Adrenal gland (tissue), 12 donors: Measurements from ENCODE around the gene ZNF311. TPM values are rescaled to one million over a fixed set of nuclear protein-coding genes. Genes with fewer than 3 reads are reported as not detected.

Experiments used
- DNase-seq, 7 donors: peaks; one replicate each; pipeline ENCODE4 v3.0.0-alpha.2; 2019 to 2020
- H3K27ac ChIP-seq, 5 donors: fragments of 200-600 bp; sonication (generic) in 4 of 5; 1 replicate in 3 of 5; 2 replicates in 2 of 5; pipeline versions ENCODE4 v1.5.1 to v1.8.0; 2016 to 2020; ENCODE audit warnings: mild to moderate bottlenecking in 1 of 5
- H3K27me3 ChIP-seq: fragments of 200-600 bp; 2 replicates; pipeline ENCODE4 v1.8.0; 2021
- H3K36me3 ChIP-seq, 2 donors: fragments of 200-600 bp; replicated peaks in 1 of 2; 1 replicate in 1 of 2; 2 replicates in 1 of 2; pipeline versions ENCODE4 v1.5.1 to v1.8.0; 2018 to 2022
- H3K4me1 ChIP-seq, 2 donors: fragments of 200-600 bp; replicated peaks in 1 of 2; 1 replicate in 1 of 2; 2 replicates in 1 of 2; pipeline versions ENCODE4 v1.5.1 to v1.8.0; 2018 to 2021
- H3K4me3 ChIP-seq, 4 donors: fragments of 200-600 bp; sonication (generic) in 3 of 4; one replicate each; pipeline ENCODE4 v1.5.1; 2016 to 2018
- H3K9me3 ChIP-seq, 3 donors: fragments of 200-600 bp; sonication (generic) in 1 of 3; replicated peaks in 1 of 3; 1 replicate in 2 of 3; 2 replicates in 1 of 3; pipeline versions ENCODE4 v1.5.1 to v1.8.0; 2016 to 2021
- POLR2A ChIP-seq, 2 donors: fragments of 450-650 bp; IDR thresholded peaks; one replicate each; pipeline ENCODE4 v1.6.1; 2017; ENCODE audit warnings: antibody characterized with exemption in 2 of 2, mild to moderate bottlenecking in 2 of 2, moderate library complexity in 1 of 2
- WGBS, 4 donors: extraction: QIAGEN DNeasy Blood & Tissue Kit in 2 of 4; methylation state at CpG; one replicate each; pipeline versions ENCODE4 v1.1.5 to v1.1.7; 2013 to 2017; 5-methylcytosine and 5-hydroxymethylcytosine counted together
- intact Hi-C, 2 donors: fragments of 100-400 bp; cut with DNase I; formaldehyde crosslinking; loops; one replicate each; pipeline versions ENCODE4 v1.14.1 to v1.15.0; 2022 to 2023
- polyA plus RNA-seq, 3 donors: library from polyadenylated mRNA; stranded (reverse); fragments of 200-250 nt in 2 of 3; fragments of 350-450 nt in 1 of 3; fragmentation: Illumina TruSeq in 1 of 3; extraction: RNeasy Lipid Tissue Mini Kit (QIAGEN cat#74804) in 1 of 3; gene quantifications; one replicate each; pipeline ENCODE4 v1.2.3, GENCODE V29; 2013 to 2014
- small RNA-seq, 2 donors: library from RNA; depleted of rRNA; stranded (forward); fragments of <200 nt; gene quantifications; one replicate each; pipeline ENCODE3, GENCODE V24; 2016
- total RNA-seq, 9 donors: library from RNA; depleted of rRNA in 4 of 9; stranded (reverse); fragments of >200 nt in 4 of 9; fragments of 120-200 nt in 1 of 9; fragmentation: NEBNext Ultra II Directional in 1 of 9; extraction: Animal tissue kit (Norgen Biotek cat#: 25700) in 1 of 9; gene quantifications; one replicate each; pipeline versions ENCODE4 v1.1.0 to v1.2.4, GENCODE V29; 2013 to 2023
- TF ChIP-seq, protein P1 (sequence below), 6 experiments: fragments of 450-650 bp in 4 of 6; fragments of 200-600 bp in 2 of 6; sonication (generic) in 1 of 6; IDR thresholded peaks; 1 replicate in 5 of 6; 2 replicates in 1 of 6; pipeline versions ENCODE4 v1.5.1 to v1.8.0; 2016 to 2021; ENCODE audit warnings: antibody characterized with exemption in 6 of 6, mild to moderate bottlenecking in 2 of 6, moderate library complexity in 1 of 6
- donor health status: healthy with polysubstance abuse.
- donor health status: Bipolar disorder and iron deficiency.
- donor health status: DM: yes; HTN: yes; CAD: no.
- donor health status: DM: no; HTN: no; CAD: no.
- donor health status: DM: no; HTN: no; CAD: no.
- donor health status: DM: yes; HTN: yes; CAD: no.

The ZNF311 gene
- total and polyA plus RNA-seq, 12 donors = 0.41 to 2.7 (median 1.1) TPM; not detected in 2

DNA sequence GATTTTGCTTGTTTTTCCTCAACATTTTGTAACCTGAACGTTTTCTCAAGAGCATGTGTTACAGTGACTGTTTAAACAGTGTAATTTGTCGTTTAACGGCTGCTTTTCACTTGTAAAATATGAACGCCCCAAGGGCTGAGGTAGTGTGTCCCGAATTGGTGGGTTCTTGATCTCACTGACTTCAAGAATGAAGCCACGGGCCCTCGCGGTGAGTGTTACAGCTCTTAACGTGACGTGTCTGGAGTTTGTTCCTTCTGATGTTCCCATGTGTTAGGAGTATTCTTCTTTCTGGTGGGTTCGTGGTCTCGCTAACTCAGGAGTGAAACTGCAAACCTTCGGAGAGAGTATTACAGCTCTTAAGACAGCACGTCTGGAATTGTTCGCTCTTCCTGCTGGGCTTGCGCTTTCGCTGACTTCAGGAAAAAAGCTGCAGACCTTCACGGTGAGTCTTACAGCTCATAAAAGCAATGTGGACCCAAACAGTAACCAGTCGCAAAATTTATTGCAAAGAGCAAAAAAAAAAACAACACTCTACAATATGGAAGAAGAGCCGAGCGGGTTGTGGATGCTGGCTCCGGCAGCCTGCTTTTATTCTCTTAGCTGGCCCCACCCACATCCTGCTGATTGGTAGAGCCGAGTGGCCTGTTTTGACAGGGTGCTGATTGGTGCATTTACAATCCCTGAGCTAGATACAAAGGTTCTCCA, 56.2 kb downstream of the ZNF311 start:
- peaks cover 0 to 5% of the 10 kb centered on the region in 2 donors for H3K4me1 ChIP-seq
- H3K27me3 ChIP-seq = no peaks in the 10 kb centered on the region
- no peaks in the 10 kb centered on the region for H3K9me3 ChIP-seq
- H3K4me3 ChIP-seq = no peak overlapping the region
- intact Hi-C loops = no loop called here
- no peaks in the 10 kb centered on the region for H3K36me3 ChIP-seq
- no peak overlapping the region for H3K27ac ChIP-seq
- no peak for TF ChIP-seq POLR2A (IDR thresholded peaks at IDR 0.05)
- TF ChIP-seq, protein P1, sequence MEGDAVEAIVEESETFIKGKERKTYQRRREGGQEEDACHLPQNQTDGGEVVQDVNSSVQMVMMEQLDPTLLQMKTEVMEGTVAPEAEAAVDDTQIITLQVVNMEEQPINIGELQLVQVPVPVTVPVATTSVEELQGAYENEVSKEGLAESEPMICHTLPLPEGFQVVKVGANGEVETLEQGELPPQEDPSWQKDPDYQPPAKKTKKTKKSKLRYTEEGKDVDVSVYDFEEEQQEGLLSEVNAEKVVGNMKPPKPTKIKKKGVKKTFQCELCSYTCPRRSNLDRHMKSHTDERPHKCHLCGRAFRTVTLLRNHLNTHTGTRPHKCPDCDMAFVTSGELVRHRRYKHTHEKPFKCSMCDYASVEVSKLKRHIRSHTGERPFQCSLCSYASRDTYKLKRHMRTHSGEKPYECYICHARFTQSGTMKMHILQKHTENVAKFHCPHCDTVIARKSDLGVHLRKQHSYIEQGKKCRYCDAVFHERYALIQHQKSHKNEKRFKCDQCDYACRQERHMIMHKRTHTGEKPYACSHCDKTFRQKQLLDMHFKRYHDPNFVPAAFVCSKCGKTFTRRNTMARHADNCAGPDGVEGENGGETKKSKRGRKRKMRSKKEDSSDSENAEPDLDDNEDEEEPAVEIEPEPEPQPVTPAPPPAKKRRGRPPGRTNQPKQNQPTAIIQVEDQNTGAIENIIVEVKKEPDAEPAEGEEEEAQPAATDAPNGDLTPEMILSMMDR (IDR thresholded peaks at IDR 0.05) = no peak
- 86 to 89% (median 88%) methylated on average over 23 of the region's 23 CpGs for WGBS, 4 donors
- DNase-seq = no peak

DNA sequence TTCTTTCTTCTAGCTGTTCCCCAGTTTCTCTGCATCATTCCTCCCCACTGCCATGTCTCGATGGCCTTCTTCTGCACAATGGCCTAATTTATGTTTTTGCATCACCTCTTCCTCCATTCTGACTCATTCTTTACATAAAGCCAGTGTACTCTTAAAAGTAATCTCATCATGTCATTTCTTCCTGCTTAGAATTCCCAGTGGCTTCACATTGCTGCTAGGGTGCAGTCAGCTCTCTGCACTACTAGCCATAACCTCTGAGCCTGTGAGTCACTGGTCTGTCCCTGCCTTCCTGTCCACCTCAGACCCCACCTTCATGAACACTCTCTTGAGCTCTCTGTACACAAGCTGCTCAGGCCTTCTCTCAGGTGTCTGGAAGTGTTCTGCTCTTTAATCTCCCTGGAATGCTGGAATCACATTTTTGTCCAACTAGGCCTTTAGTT, 57.3 kb downstream of the ZNF311 start:
- H3K27me3 ChIP-seq = no peaks in the 10 kb centered on the region
- no peak for TF ChIP-seq POLR2A (IDR thresholded peaks at IDR 0.05)
- TF ChIP-seq, protein P1 (IDR thresholded peaks at IDR 0.05) = no peak
- DNase-seq = no peak
- 87 to 97% (median 96%) methylated on average over 1 of the region's 1 CpG for WGBS, 4 donors
- peaks cover 0 to 6% of the 10 kb centered on the region in 2 donors for H3K4me1 ChIP-seq
- no peak overlapping the region for H3K4me3 ChIP-seq
- no peaks in the 10 kb centered on the region for H3K9me3 ChIP-seq
- intact Hi-C loops = no loop called here
- no peak overlapping the region for H3K27ac ChIP-seq
- no peaks in the 10 kb centered on the region for H3K36me3 ChIP-seq

DNA sequence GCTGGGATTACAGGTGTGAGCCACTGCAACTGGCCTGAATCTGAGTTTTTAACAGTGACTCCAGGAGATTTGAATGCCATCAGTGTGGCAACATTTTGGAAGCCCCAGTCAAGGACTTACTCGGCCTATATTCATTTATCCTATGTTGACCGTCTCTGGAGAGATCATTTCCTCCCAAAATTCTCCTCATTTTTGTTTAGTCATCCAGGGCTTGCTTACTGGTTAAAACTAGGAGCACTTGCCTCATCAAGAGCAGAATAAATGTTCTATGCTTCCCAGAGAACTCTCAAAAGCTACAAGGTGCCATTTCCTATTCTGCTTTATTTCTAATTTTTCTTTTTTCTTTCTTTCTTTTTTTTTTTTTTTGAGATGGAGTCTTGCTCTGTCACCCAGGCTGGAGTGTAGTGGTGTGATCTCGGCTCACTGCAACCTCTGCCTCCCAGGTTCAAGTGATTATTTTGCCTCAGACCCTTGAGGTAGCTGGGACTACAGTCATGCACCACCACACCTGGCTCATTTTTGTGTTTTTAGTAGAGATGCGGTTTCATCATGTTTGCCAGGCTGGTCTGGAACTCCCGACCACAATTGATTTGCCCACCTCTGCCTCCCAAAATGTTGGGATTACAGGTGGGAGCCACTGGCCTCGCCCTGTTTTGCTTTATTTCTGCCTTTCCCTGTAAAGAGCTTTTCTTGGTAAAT, 57.9 kb downstream of the ZNF311 start:
- H3K4me1 ChIP-seq = peaks cover 0 to 6% of the 10 kb centered on the region in 2 donors
- WGBS, 4 donors = 79 to 86% (median 85%) methylated on average over 6 of the region's 6 CpGs
- H3K36me3 ChIP-seq = no peaks in the 10 kb centered on the region
- H3K27me3 ChIP-seq = no peaks in the 10 kb centered on the region
- H3K27ac ChIP-seq = no peak overlapping the region
- no peaks in the 10 kb centered on the region for H3K9me3 ChIP-seq
- TF ChIP-seq POLR2A (IDR thresholded peaks at IDR 0.05) = no peak
- TF ChIP-seq, protein P1 (IDR thresholded peaks at IDR 0.05) = no peak
- DNase-seq = no peak
- intact Hi-C loops = no loop called here
- no peak overlapping the region for H3K4me3 ChIP-seq

DNA sequence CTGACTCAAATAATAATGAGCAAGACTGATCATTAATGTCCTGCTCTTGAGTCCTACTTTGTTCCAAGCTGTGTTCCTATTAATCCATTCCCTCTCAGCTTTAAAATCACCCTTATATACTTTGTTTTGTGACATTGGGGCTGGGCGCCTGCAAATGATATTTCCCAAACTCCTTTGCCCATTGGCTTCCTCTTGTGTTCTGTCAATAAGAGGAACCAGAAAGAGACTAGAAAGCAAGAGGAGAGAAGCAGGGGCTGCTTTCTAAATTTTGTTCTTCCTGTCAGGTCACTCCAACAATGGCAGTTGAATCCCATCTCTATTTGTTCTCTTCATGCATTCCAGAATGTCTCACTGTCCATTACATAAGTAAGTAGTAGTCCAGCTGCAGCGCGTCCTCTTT, 59.8 kb downstream of the ZNF311 start:
- no peak overlapping the region for H3K4me3 ChIP-seq
- peaks cover 0 to 13% of the 10 kb centered on the region in 2 donors for H3K4me1 ChIP-seq
- DNase-seq = no peak
- intact Hi-C loops = no loop called here
- no peaks in the 10 kb centered on the region for H3K27me3 ChIP-seq
- no peaks in the 10 kb centered on the region for H3K36me3 ChIP-seq
- WGBS, 4 donors = 88 to 94% (median 92%) methylated on average over 3 of the region's 3 CpGs
- H3K9me3 ChIP-seq = no peaks in the 10 kb centered on the region
- no peak overlapping the region for H3K27ac ChIP-seq
- TF ChIP-seq POLR2A (IDR thresholded peaks at IDR 0.05) = no peak
- TF ChIP-seq, protein P1 (IDR thresholded peaks at IDR 0.05) = no peak

Small RNAs within 50 kb of the gene (small RNA-seq; reads per million reads assigned to genes)
- gene RN7SL471P = 0 reads per million in 2 donors

Other genes starting within 250 kb of the ZNF311 start
- 10 to 100 TPM; 38.3 to 72.2 (median 48.3) TPM for gene TRIM27, start 81.3 kb downstream of the ZNF311 start, total RNA-seq
- gene TRIM27, start 81.3 kb downstream of the ZNF311 start, polyA plus RNA-seq = 10 to 100 TPM; 40.4 to 54.6 (median 53.8) TPM
- not detected for gene OR2W1, start 39.9 kb upstream of the ZNF311 start, total RNA-seq
- not detected for gene OR2W1, start 39.9 kb upstream of the ZNF311 start, polyA plus RNA-seq
- gene OR2B3, start 82.0 kb upstream of the ZNF311 start, total RNA-seq = not detected
- not detected for gene OR2B3, start 82.0 kb upstream of the ZNF311 start, polyA plus RNA-seq
- not detected for gene OR2J1, start 94.2 kb upstream of the ZNF311 start, total RNA-seq
- not detected for gene OR2J1, start 94.2 kb upstream of the ZNF311 start, polyA plus RNA-seq
- not detected for gene OR2J3, start 102.7 kb upstream of the ZNF311 start, total RNA-seq
- not detected for gene OR2J3, start 102.7 kb upstream of the ZNF311 start, polyA plus RNA-seq
- not detected for gene OR2J2, start 165.6 kb upstream of the ZNF311 start, total RNA-seq
- gene OR2J2, start 165.6 kb upstream of the ZNF311 start, polyA plus RNA-seq = not detected